HCT116 (cell line): Measurements from ENCODE around the gene EVC2. TPM values are rescaled to one million over a fixed set of nuclear protein-coding genes. Genes with fewer than 3 reads are reported as not detected.

Source experiments
- ATAC-seq: fragments of 200-7000 bp; cut with Tn5 transposase; 2 replicates; pipeline ENCODE4 v1.9.1; 2020; ENCODE audit warnings: mild to moderate bottlenecking, moderate library complexity
- BruUV-seq: library from RNA; stranded (reverse); fragments of 400-500 nt; replicated peaks from 2 replicates; lab custom pipeline; 2021; lab: Mats Ljungman, UMichigan
- CTCF ChIA-PET: fragments of 300-600 bp; sonication (Branson Sonifier 250); formaldehyde crosslinking; loops from one replicate; lab custom pipeline; 2021; ENCODE audit warnings: antibody characterized with exemption; lab: Charles Lee
- POLR2A ChIA-PET: fragments of 300-600, 350-600 bp; sonication (Branson Sonifier 250); formaldehyde crosslinking; loops from one replicate; lab custom pipeline; 2021; ENCODE audit warnings: antibody characterized with exemption; lab: Charles Lee
- RAD21 ChIA-PET, 2 experiments: fragments of 300-600 bp; sonication (Branson Sonifier 250); formaldehyde crosslinking; loops; one replicate each; lab custom pipeline; 2023; ENCODE audit warnings: low total read pairs in 2 of 2; ENCODE audit not compliant: uncharacterized antibody in 2 of 2, unreplicated experiment in 2 of 2, low non-redundant PET in 1 of 2; lab: Charles Lee
- DNase-seq: peaks from one replicate; pipeline ENCODE4 v3.0.0-alpha.2; 2010; ENCODE audit warnings: low read depth, low spot score
- H2AFZ ChIP-seq: fragments of 200-600 bp; shearing (Covaris generic), sonication (generic); 2 replicates; pipeline ENCODE4 v1.6.1; 2017; ENCODE audit warnings: low read depth, mixed run types, mixed read lengths, antibody characterized with exemption, low read length; ENCODE audit not compliant: poor library complexity, severe bottlenecking
- H3K27ac ChIP-seq: 2 replicates; pipeline ENCODE4 v1.5.1; 2012; ENCODE audit warnings: low read depth, low read length
- H3K27me3 ChIP-seq: fragments of 200-600 bp; sonication (generic); 2 replicates; pipeline ENCODE4 v1.6.1; 2016; ENCODE audit warnings: mixed run types, low read length, mixed read lengths; ENCODE audit not compliant: insufficient read depth
- H3K36me3 ChIP-seq, 2 experiments: fragments of 200-500 bp in 1 of 2; fragments of 200-600 bp in 1 of 2; sonication (Bioruptor generic) in 1 of 2; sonication (generic) in 1 of 2; 2 replicates each; pipeline versions ENCODE4 v1.5.1 to v1.6.1; 2014 to 2016; ENCODE audit warnings: low read length in 2 of 2, inconsistent platforms in 1 of 2, mixed read lengths in 1 of 2, mixed run types in 1 of 2; ENCODE audit not compliant: insufficient read depth in 2 of 2, control insufficient read depth in 1 of 2
- H3K4me1 ChIP-seq, 2 experiments: fragments of 200-600 bp in 1 of 2; sonication (generic) in 1 of 2; 2 replicates each; pipeline versions ENCODE4 v1.5.1 to v1.6.1; 2012 to 2017; ENCODE audit warnings: low read length in 2 of 2, inconsistent platforms in 1 of 2, mild to moderate bottlenecking in 1 of 2, mixed read lengths in 1 of 2, mixed run types in 1 of 2, moderate library complexity in 1 of 2; ENCODE audit not compliant: insufficient read depth in 2 of 2, control insufficient read depth in 1 of 2
- H3K4me2 ChIP-seq: fragments of 200-600 bp; sonication (generic); 2 replicates; pipeline ENCODE4 v1.6.1; 2017; ENCODE audit warnings: mixed run types, low read length, mixed read lengths
- H3K4me3 ChIP-seq, 2 experiments: fragments of 200-600 bp in 1 of 2; sonication (generic) in 1 of 2; replicated peaks in 1 of 2; 2 replicates each; pipeline ENCODE4 v1.5.1; 2011 to 2016; ENCODE audit warnings: low read length in 2 of 2, control low read depth in 1 of 2, low read depth in 1 of 2, mild to moderate bottlenecking in 1 of 2, mixed read lengths in 1 of 2, mixed run types in 1 of 2
- H3K79me2 ChIP-seq: fragments of 200-600 bp; sonication (generic); 2 replicates; pipeline ENCODE4 v1.6.1; 2017; ENCODE audit warnings: mild to moderate bottlenecking, mixed run types, low read length, moderate library complexity, mixed read lengths; ENCODE audit not compliant: insufficient read depth
- H3K9ac ChIP-seq: fragments of 200-600 bp; sonication (generic); 2 replicates; pipeline ENCODE4 v1.6.1; 2016; ENCODE audit warnings: low read length, mixed read lengths
- H3K9me2 ChIP-seq: fragments of 200-600 bp; sonication (generic), shearing (Covaris generic); 2 replicates; pipeline ENCODE4 v1.6.1; 2017; ENCODE audit warnings: mixed run types, mild to moderate bottlenecking, moderate library complexity; ENCODE audit not compliant: insufficient read depth
- H3K9me3 ChIP-seq, 2 experiments: fragments of 200-500 bp in 1 of 2; fragments of 200-600 bp in 1 of 2; sonication (Bioruptor generic) in 1 of 2; sonication (generic) in 1 of 2; 2 replicates each; pipeline ENCODE4 v1.6.1; 2014 to 2017; ENCODE audit warnings: low read length in 2 of 2, mixed read lengths in 2 of 2, inconsistent platforms in 1 of 2, low read depth in 1 of 2, mild to moderate bottlenecking in 1 of 2, mixed run types in 1 of 2, moderate library complexity in 1 of 2; ENCODE audit not compliant: control insufficient read depth in 1 of 2, insufficient read depth in 1 of 2
- H4K20me1 ChIP-seq: fragments of 200-600 bp; sonication (generic), shearing (Covaris generic); 2 replicates; pipeline ENCODE4 v1.6.1; 2017; ENCODE audit warnings: mixed run types, mild to moderate bottlenecking, moderate library complexity; ENCODE audit not compliant: insufficient read depth
- ELF1 ChIP-seq: IDR thresholded peaks from 2 replicates; pipeline ENCODE4 v1.6.1; 2012; ENCODE audit warnings: low read depth, borderline replicate concordance
- EZH2 ChIP-seq: fragments of 200-600 bp; sonication (generic); IDR thresholded peaks from 2 replicates; pipeline ENCODE4 v1.6.1; 2017; ENCODE audit warnings: antibody characterized with exemption, mixed run types
- FOSL1 ChIP-seq: IDR thresholded peaks from 2 replicates; pipeline ENCODE4 v1.6.1; 2012; ENCODE audit warnings: low read depth
- MAX ChIP-seq: IDR thresholded peaks from 2 replicates; pipeline ENCODE4 v1.6.1; 2012
- SIN3A ChIP-seq: IDR thresholded peaks from 2 replicates; pipeline ENCODE4 v1.6.1; 2012; ENCODE audit warnings: low read depth
- SRF ChIP-seq: IDR thresholded peaks from 2 replicates; pipeline ENCODE4 v1.6.1; 2012; ENCODE audit warnings: low read depth
- YY1 ChIP-seq: IDR thresholded peaks from 2 replicates; pipeline ENCODE4 v1.6.1; 2011; ENCODE audit warnings: low read length, low read depth, moderate library complexity, mild to moderate bottlenecking; ENCODE audit not compliant: insufficient replicate concordance; ENCODE audit errors: extremely low read depth
- ZNF274 ChIP-seq: fragments of 200-500 bp; sonication (Bioruptor generic); IDR thresholded peaks from 2 replicates; pipeline ENCODE4 v1.6.1; 2014; ENCODE audit warnings: mild to moderate bottlenecking, low read depth, low read length, inconsistent platforms
- intact Hi-C: fragments of 100-400 bp; cut with micrococcal nuclease; formaldehyde crosslinking; loops from 2 replicates; pipeline ENCODE4 v1.10.0; 2022
- total RNA-seq: library from RNA; stranded (reverse); gene quantifications from one replicate; pipeline ENCODE4 v1.2.1, GENCODE V29; 2021; ENCODE audit not compliant: unreplicated experiment
- TF ChIP-seq, protein P1 (sequence below): IDR thresholded peaks from 2 replicates; pipeline ENCODE4 v1.6.1; 2012; ENCODE audit warnings: low read depth

The EVC2 gene
- total RNA-seq, 1 experiment from 2014 or later, result not detected

GRCh38 chr4:5685296-5685695, 23.1 kb downstream of the EVC2 start (continued):
- TF ChIP-seq MAX (no peak), YY1 (no peak), EZH2 (no peak), FOSL1 (no peak)
- TF ChIP-seq, protein P1, sequence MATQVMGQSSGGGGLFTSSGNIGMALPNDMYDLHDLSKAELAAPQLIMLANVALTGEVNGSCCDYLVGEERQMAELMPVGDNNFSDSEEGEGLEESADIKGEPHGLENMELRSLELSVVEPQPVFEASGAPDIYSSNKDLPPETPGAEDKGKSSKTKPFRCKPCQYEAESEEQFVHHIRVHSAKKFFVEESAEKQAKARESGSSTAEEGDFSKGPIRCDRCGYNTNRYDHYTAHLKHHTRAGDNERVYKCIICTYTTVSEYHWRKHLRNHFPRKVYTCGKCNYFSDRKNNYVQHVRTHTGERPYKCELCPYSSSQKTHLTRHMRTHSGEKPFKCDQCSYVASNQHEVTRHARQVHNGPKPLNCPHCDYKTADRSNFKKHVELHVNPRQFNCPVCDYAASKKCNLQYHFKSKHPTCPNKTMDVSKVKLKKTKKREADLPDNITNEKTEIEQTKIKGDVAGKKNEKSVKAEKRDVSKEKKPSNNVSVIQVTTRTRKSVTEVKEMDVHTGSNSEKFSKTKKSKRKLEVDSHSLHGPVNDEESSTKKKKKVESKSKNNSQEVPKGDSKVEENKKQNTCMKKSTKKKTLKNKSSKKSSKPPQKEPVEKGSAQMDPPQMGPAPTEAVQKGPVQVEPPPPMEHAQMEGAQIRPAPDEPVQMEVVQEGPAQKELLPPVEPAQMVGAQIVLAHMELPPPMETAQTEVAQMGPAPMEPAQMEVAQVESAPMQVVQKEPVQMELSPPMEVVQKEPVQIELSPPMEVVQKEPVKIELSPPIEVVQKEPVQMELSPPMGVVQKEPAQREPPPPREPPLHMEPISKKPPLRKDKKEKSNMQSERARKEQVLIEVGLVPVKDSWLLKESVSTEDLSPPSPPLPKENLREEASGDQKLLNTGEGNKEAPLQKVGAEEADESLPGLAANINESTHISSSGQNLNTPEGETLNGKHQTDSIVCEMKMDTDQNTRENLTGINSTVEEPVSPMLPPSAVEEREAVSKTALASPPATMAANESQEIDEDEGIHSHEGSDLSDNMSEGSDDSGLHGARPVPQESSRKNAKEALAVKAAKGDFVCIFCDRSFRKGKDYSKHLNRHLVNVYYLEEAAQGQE, result no peak

- POLR2A ChIA-PET, result no interaction called here
- no peaks in the 10 kb centered on the region for H3K4me1 ChIP-seq
- RAD21 ChIA-PET, result no interaction called here
- no peak for TF ChIP-seq SRF
- no peak for TF ChIP-seq ZNF274
- no peak for TF ChIP-seq SIN3A
- TF ChIP-seq EZH2, result no peak
- TF ChIP-seq ELF1, result no peak
- no peak for TF ChIP-seq YY1
- no peak overlapping the region for H3K4me3 ChIP-seq
- H3K27me3 ChIP-seq, result peaks cover 20% of the 10 kb centered on the region; the same call in 1 of the 2 replicates
- H3K9ac ChIP-seq, result no peak overlapping the region
- CTCF ChIA-PET, result no interaction called here
- no peak overlapping the region for H2AFZ ChIP-seq
- H3K9me2 ChIP-seq, result no peaks in the 10 kb centered on the region
- no TSS peak for BruUV-seq
- no peaks in the 10 kb centered on the region for H3K36me3 ChIP-seq
- H3K27ac ChIP-seq, result no peak overlapping the region
- H3K4me2 ChIP-seq, result no peak overlapping the region
- no peaks in the 10 kb centered on the region for H3K9me3 ChIP-seq
- no peaks in the 10 kb centered on the region for H3K79me2 ChIP-seq
- no peak for DNase-seq
- H4K20me1 ChIP-seq, result no peaks in the 10 kb centered on the region
- no peak for ATAC-seq
- intact Hi-C loops, result no loop called here
Observed at GRCh38 chr4:5683566-5683965, 24.8 kb downstream of the EVC2 start.
